A549 (cell line): Measurements from ENCODE around the gene SAMD10. TPM values are rescaled to one million over a fixed set of nuclear protein-coding genes. Genes with fewer than 3 reads are reported as not detected.

ENCODE experiments used
- ATAC-seq, 2 experiments: fragments of 200-7000 bp in 1 of 2; fragments of >200 bp in 1 of 2; cut with Nextera tagmentation in 1 of 2; cut with Tn5 transposase in 1 of 2; 3 replicates each; pipeline versions ENCODE4 v1.8.0 to v1.9.1; 2018 to 2020; ENCODE audit warnings: mild to moderate bottlenecking in 1 of 2, moderate library complexity in 1 of 2
- CTCF ChIA-PET: fragments of 300-600 bp; sonication (Branson Sonifier 250); formaldehyde crosslinking; extraction: SDS; loops from one replicate; lab custom pipeline; 2021; ENCODE audit warnings: antibody characterized with exemption, inconsistent platforms; lab: Yijun Ruan, JAX
- POLR2A ChIA-PET: fragments of 350-600 bp; formaldehyde crosslinking; extraction: SDS; loops from one replicate; lab custom pipeline; 2021; ENCODE audit warnings: antibody characterized with exemption, inconsistent platforms; lab: Yijun Ruan, JAX
- DNase-seq, 2 experiments: peaks; one replicate each; pipeline versions ENCODE4 v3.0.0 to v3.0.0-alpha.2; 2011 to 2016; ENCODE audit warnings: low read depth in 1 of 2, low spot score in 1 of 2
- FAIRE-seq: peaks from 2 replicates; lab custom pipeline; 2011; peaks lifted over from hg19 to GRCh38; lab: Jason Lieb, UNC
- H3K27ac ChIP-seq, 2 experiments: fragments of >200 bp; sonication (Bioruptor Twin); formaldehyde crosslinking; 3 replicates each; pipeline ENCODE4 v1.5.1; 2016 to 2017
- H3K4me1 ChIP-seq: fragments of >200 bp; sonication (Bioruptor Twin); formaldehyde crosslinking; 3 replicates; pipeline ENCODE4 v1.6.1; 2016
- H3K4me2 ChIP-seq: fragments of >200 bp; sonication (Bioruptor Twin); formaldehyde crosslinking; 3 replicates; pipeline ENCODE4 v1.6.1; 2016
- H3K4me3 ChIP-seq: fragments of >200 bp; sonication (Bioruptor Twin); formaldehyde crosslinking; 3 replicates; pipeline ENCODE4 v1.5.1; 2016
- H3K9me3 ChIP-seq: fragments of >200 bp; sonication (Bioruptor Twin); formaldehyde crosslinking; 3 replicates; pipeline ENCODE4 v1.6.1; 2016
- BHLHE40 ChIP-seq: IDR thresholded peaks from 2 replicates; pipeline ENCODE4 v1.6.1; 2012; ENCODE audit warnings: low read depth, low read length, inconsistent platforms
- CBX8 ChIP-seq: fragments of 200-600 bp; sonication (generic); IDR thresholded peaks from 2 replicates; pipeline ENCODE4 v1.6.1; 2016
- CEBPB ChIP-seq, 2 experiments: fragments of >200 bp in 1 of 2; sonication (Bioruptor Twin) in 1 of 2; formaldehyde crosslinking in 1 of 2; IDR thresholded peaks; 2 replicates each; pipeline ENCODE4 v1.6.1; 2012 to 2016
- CHD2 ChIP-seq: fragments of 150-350 bp; IDR thresholded peaks from 2 replicates; pipeline ENCODE4 v1.6.1; 2014; ENCODE audit warnings: low read length; ENCODE audit not compliant: partially characterized antibody
- CHD4 ChIP-seq: fragments of 200-600 bp; sonication (generic); IDR thresholded peaks from 2 replicates; pipeline ENCODE4 v1.6.1; 2016; ENCODE audit warnings: antibody characterized with exemption, mild to moderate bottlenecking, borderline replicate concordance
- EHMT2 ChIP-seq: fragments of 200-600 bp; sonication (generic); IDR thresholded peaks from 2 replicates; pipeline ENCODE4 v1.6.1; 2016; ENCODE audit warnings: antibody characterized with exemption, low read depth, mild to moderate bottlenecking, moderate library complexity
- FOSB ChIP-seq: fragments of 250-450 bp; sonication (Bioruptor Pico); IDR thresholded peaks from 2 replicates; pipeline ENCODE4 v1.5.0; 2020; ENCODE audit warnings: mild to moderate bottlenecking, moderate library complexity
- GATA3 ChIP-seq: IDR thresholded peaks from 2 replicates; pipeline ENCODE4 v1.6.1; 2012; ENCODE audit warnings: borderline replicate concordance
- HDAC2 ChIP-seq: fragments of 200-600 bp; sonication (generic); IDR thresholded peaks from 2 replicates; pipeline ENCODE4 v1.6.1; 2016
- HEYL ChIP-seq: fragments of 250-450 bp; sonication (Bioruptor Pico); IDR thresholded peaks from 2 replicates; pipeline ENCODE4 v1.8.0; 2021; ENCODE audit warnings: mild to moderate bottlenecking, moderate library complexity
- HOXA7 ChIP-seq: fragments of 250-450 bp; sonication (Bioruptor Pico); IDR thresholded peaks from 2 replicates; pipeline ENCODE4 v1.5.0; 2020; ENCODE audit warnings: mild to moderate bottlenecking, moderate library complexity
- KDM1A ChIP-seq: fragments of 200-600 bp; sonication (generic); IDR thresholded peaks from 2 replicates; pipeline ENCODE4 v1.6.1; 2016; ENCODE audit warnings: low read depth, mild to moderate bottlenecking
- MAZ ChIP-seq: fragments of 150-350 bp; IDR thresholded peaks from 2 replicates; pipeline ENCODE4 v1.6.1; 2014; ENCODE audit warnings: antibody characterized with exemption, low read depth, low read length, borderline replicate concordance
- MYC ChIP-seq: IDR thresholded peaks from 2 replicates; pipeline ENCODE4 v1.6.1; 2012; ENCODE audit warnings: mild to moderate bottlenecking, inconsistent platforms, low read length, improper control_type of control experiment, borderline replicate concordance
- NFE2L2 ChIP-seq: fragments of 150-350 bp; conservative IDR thresholded peaks from 2 replicates; pipeline ENCODE4 v1.6.1; 2014; ENCODE audit warnings: low read length
- NPAS2 ChIP-seq: fragments of 250-450 bp; sonication (Bioruptor Pico); IDR thresholded peaks from 2 replicates; pipeline ENCODE4 v1.8.0; 2022; ENCODE audit warnings: mild to moderate bottlenecking, moderate library complexity, borderline replicate concordance
- PHF8 ChIP-seq: fragments of 200-600 bp; sonication (generic); IDR thresholded peaks from 2 replicates; pipeline ENCODE4 v1.6.1; 2016; ENCODE audit warnings: low read depth, mild to moderate bottlenecking, antibody characterized with exemption, moderate library complexity, borderline replicate concordance
- POLR2A ChIP-seq: IDR thresholded peaks from 2 replicates; pipeline ENCODE4 v1.6.1; 2012; ENCODE audit warnings: mild to moderate bottlenecking, low read length
- RAD21 ChIP-seq, 2 experiments: fragments of >200 bp in 1 of 2; sonication (Bioruptor Twin) in 1 of 2; formaldehyde crosslinking in 1 of 2; IDR thresholded peaks in 1 of 2; conservative IDR thresholded peaks in 1 of 2; 2 replicates in 1 of 2; 3 replicates in 1 of 2; pipeline ENCODE4 v1.6.1; 2012 to 2018; ENCODE audit warnings: inconsistent platforms in 1 of 2
- RFX5 ChIP-seq: fragments of 450-650 bp; IDR thresholded peaks from 2 replicates; pipeline ENCODE4 v1.7.1; 2014; ENCODE audit warnings: antibody characterized with exemption, mild to moderate bottlenecking, moderate library complexity
- TP53 ChIP-seq: fragments of 250-450 bp; sonication (Bioruptor Pico); IDR thresholded peaks from 2 replicates; pipeline ENCODE4 v1.5.0; 2021; ENCODE audit warnings: mild to moderate bottlenecking, moderate library complexity
- ZNF302 ChIP-seq: fragments of 250-450 bp; sonication (Bioruptor Pico); IDR thresholded peaks from 2 replicates; pipeline ENCODE4 v1.9.0; 2021; ENCODE audit warnings: inconsistent platforms, mild to moderate bottlenecking, moderate library complexity
- WGBS: methylation state at CpG from one replicate; pipeline ENCODE4 v1.1.6; 2017; ENCODE audit errors: missing lambda C conversion rate; 5-methylcytosine and 5-hydroxymethylcytosine counted together
- polyA plus RNA-seq, 4 experiments: library from polyadenylated mRNA; depleted of rRNA in 3 of 4; stranded (reverse); fragments of >200 nt; fragmentation: RNase III in 1 of 4; extraction: RNeasy Plus Mini Kit Qiagen cat#74134 plus additional on column Dnase treatment in 1 of 4; gene quantifications; 2 replicates in 3 of 4; 3 replicates in 1 of 4; pipeline ENCODE4 v1.2.3, GENCODE V29; 2011 to 2017
- TF ChIP-seq, protein P1 (sequence below): fragments of 450-650 bp; IDR thresholded peaks from 2 replicates; pipeline ENCODE4 v1.6.1; 2014; ENCODE audit warnings: antibody characterized with exemption
- TF ChIP-seq, protein P2 (sequence below): fragments of 250-450 bp; sonication (Bioruptor Pico); IDR thresholded peaks from 2 replicates; pipeline ENCODE4 v1.5.0; 2021; ENCODE audit warnings: mild to moderate bottlenecking, moderate library complexity, borderline replicate concordance

SAMD10 gene
- polyA plus RNA-seq, 2 of the 4 experiments (the other 2 are of a cell fraction) = not detected

DNA sequence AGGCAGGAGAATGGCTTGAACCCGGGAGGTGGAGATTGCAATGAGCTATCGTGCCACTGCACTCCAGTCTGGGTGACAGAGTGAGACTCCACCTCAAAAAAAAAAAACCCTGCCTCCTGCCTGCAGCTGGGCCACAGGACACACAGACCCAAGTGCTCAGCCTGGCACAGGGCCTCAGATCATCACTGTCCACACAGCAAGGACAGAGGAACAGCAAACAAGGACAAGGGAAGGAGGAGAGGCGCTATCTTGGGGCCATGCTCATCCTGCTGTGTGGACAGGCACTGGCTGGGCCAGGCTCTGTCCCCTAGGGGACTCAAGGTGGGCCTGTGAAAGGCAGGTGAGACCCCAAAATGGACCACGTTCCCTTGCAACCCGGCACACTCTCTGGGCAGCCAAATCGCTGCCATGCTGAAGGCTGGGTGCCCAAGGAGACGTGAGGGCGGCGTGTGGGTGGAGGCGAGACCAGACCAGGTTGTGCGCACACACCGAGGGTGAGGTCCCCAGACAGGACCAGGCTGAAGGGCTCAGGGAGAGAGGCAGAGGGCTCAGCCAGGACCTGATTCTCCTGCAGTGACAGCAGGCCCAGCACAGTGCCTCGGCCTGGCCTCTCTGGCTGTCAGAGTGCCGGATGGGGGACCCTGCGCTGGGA is 32.3 kb downstream of the SAMD10 start:
- Histone ChIP-seq H3K9me3 (no peaks in the 10 kb centered on the region), H3K4me2 (no peak overlapping the region), H3K27ac (no peak overlapping the region), H3K4me3 (no peak overlapping the region), H3K4me1 (peaks cover 28% of the 10 kb centered on the region)
- ChIA-PET POLR2A (interaction anchor here (0.6 kb wide), 1 partner anchor 9 kb away, joined by 3 read pairs; the partner anchor contains the start of gene UCKL1), CTCF (interaction anchor here (1.0 kb wide), 1 partner anchor 409 kb away, joined by 3 read pairs; no protein-coding TSS in a partner anchor)
- DNase-seq (no peak), ATAC-seq (no peak), FAIRE-seq (no peak)
- TF ChIP-seq EHMT2 = no peak
- TF ChIP-seq, protein P1, sequence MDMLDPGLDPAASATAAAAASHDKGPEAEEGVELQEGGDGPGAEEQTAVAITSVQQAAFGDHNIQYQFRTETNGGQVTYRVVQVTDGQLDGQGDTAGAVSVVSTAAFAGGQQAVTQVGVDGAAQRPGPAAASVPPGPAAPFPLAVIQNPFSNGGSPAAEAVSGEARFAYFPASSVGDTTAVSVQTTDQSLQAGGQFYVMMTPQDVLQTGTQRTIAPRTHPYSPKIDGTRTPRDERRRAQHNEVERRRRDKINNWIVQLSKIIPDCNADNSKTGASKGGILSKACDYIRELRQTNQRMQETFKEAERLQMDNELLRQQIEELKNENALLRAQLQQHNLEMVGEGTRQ = no peak
- TF ChIP-seq MYC = no peak
- no peak for TF ChIP-seq CHD4
- no peak for TF ChIP-seq NPAS2 (CRISPR knock-in tag)
- TF ChIP-seq TP53 = no peak
- no peak for TF ChIP-seq HDAC2
- no peak for TF ChIP-seq RAD21 (conservative IDR thresholded peaks at IDR 0.05 in 1 of 2, IDR thresholded peaks at IDR 0.05 in 1 of 2)
- TF ChIP-seq HOXA7 (CRISPR knock-in tag) = no peak
- no peak for TF ChIP-seq BHLHE40
- WGBS = 89% methylated on average over 15 of the region's 15 CpGs

DNA sequence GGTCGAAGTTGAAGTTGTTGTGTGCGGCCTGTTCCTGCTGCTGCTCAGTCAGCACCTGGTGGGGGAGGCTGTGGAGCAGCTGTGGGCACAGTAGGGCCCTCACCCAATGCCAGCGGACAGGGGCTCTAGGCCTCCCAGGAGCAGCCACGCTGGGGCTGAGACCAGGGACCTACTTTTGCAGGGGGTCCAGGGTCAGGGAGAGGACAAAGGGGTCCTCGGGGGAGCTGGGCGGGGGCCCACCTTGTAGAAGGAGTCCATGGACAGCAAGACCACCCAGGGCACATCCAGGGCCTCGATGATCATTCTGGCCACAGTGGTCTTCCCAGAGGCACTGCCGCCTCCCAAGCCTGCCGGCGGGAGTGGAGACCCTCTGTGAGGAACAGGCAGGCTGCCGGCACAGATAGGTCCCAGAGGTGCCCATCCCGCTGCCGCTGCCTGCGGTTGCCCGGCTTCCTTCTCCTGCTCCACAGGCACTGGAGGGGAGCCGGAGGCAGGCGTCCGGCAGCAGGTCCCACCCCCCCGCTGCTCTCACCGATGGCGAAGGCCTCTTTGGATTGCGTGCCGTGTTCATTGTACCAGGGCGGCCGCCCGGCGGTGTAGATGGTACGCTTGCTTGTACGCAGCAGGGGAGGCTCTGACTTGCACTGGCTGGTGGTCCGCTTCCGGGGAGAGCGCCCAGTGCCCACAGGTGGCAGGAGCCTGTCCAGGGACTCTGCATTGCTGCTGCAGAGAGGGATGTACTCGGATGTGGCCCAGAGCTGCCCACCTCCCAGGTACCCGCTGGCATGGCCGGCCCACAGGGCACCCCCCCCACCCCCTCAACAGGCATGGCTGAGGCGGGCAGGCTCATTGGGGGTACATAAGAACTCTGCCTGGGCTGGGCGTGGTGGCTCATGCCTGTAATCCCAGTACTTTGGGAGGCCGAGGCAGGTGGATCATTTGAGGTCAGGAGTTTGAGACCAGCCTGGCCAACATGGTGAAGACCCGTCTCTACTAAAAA is 33.2 kb downstream of the SAMD10 start:
- whole genome bisulfite sequencing = 93% methylated on average over 23 of the region's 39 CpGs
- H3K4me1 ChIP-seq = peaks cover 26% of the 10 kb centered on the region
- no peak overlapping the region for H3K4me3 ChIP-seq
- ATAC-seq (no peak), DNase-seq (no peak), FAIRE-seq (no peak)
- TF ChIP-seq MAZ (no peak), PHF8 (no peak), CHD2 (no peak), NPAS2 (CRISPR knock-in tag) (no peak), HEYL (CRISPR knock-in tag) (no peak)
- TF ChIP-seq, protein P2, sequence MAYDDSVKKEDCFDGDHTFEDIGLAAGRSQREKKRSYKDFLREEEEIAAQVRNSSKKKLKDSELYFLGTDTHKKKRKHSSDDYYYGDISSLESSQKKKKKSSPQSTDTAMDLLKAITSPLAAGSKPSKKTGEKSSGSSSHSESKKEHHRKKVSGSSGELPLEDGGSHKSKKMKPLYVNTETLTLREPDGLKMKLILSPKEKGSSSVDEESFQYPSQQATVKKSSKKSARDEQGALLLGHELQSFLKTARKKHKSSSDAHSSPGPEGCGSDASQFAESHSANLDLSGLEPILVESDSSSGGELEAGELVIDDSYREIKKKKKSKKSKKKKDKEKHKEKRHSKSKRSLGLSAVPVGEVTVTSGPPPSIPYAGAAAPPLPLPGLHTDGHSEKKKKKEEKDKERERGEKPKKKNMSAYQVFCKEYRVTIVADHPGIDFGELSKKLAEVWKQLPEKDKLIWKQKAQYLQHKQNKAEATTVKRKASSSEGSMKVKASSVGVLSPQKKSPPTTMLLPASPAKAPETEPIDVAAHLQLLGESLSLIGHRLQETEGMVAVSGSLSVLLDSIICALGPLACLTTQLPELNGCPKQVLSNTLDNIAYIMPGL (CRISPR knock-in tag) = no peak
- H3K9me3 ChIP-seq = no peaks in the 10 kb centered on the region
- POLR2A ChIA-PET = interaction anchor here (0.6 kb wide), 1 partner anchor 10 kb away, joined by 3 read pairs; the partner anchor contains the start of gene UCKL1
- H3K4me2 ChIP-seq = no peak overlapping the region
- no peak overlapping the region for H3K27ac ChIP-seq
- CTCF ChIA-PET = interaction anchor here (0.7 to 2.0 kb wide), 6 partner anchors 9 to 409 kb away, joined by 3 to 7 read pairs (median 3); partner anchors contain the start of gene UCKL1

- ChIA-PET CTCF (interaction anchor here (0.7 to 2.0 kb wide), 5 partner anchors 10 to 408 kb away, joined by 3 to 7 read pairs (median 3); partner anchors contain the start of gene UCKL1), POLR2A (no interaction called here)
- FAIRE-seq = no peak
- no peak overlapping the region for H3K4me3 ChIP-seq
- 93% methylated on average over 17 of the region's 17 CpGs for WGBS
- H3K27ac ChIP-seq = no peak overlapping the region
- peaks cover 21% of the 10 kb centered on the region for H3K4me1 ChIP-seq
- no peaks in the 10 kb centered on the region for H3K9me3 ChIP-seq
- H3K4me2 ChIP-seq = no peak overlapping the region
- no peak for ATAC-seq
- TF ChIP-seq CEBPB (IDR thresholded peaks at IDR 0.05) (no peak), POLR2A (no peak), CHD2 (no peak), RFX5 (no peak), GATA3 (no peak), KDM1A (no peak), FOSB (CRISPR knock-in tag) (no peak), ZNF302 (CRISPR knock-in tag) (no peak), CBX8 (no peak), CHD4 (no peak), MAZ (no peak), NFE2L2 (no peak), TP53 (no peak)
- DNase-seq = no peak
Measured at GRCh38 chr20:63945031-63945658, 34.3 kb downstream of the SAMD10 start.
